K562 (cell line): ENCODE measurements around the gene MEX3D. TPM values are rescaled to one million over a fixed set of nuclear protein-coding genes. Genes with fewer than 3 reads are reported as not detected.

Source experiments
- CEBPG ChIP-seq, 3 experiments: fragments of 200-800 bp in 1 of 3; sonication (Bioruptor generic) in 1 of 3; sonication (generic) in 1 of 3; formaldehyde crosslinking in 1 of 3; IDR thresholded peaks in 2 of 3; conservative IDR thresholded peaks in 1 of 3; 2 replicates each; pipeline versions ENCODE4 v1.6.1 to v1.8.0; 2016 to 2022; ENCODE audit warnings: missing compliant biosample characterization in 2 of 3, missing genetic modification characterization in 2 of 3, mild to moderate bottlenecking in 1 of 3, missing genetic modification reagents in 1 of 3
- CREB1 ChIP-seq, 2 experiments: sonication (generic) in 1 of 2; formaldehyde crosslinking in 1 of 2; IDR thresholded peaks; 2 replicates each; pipeline versions ENCODE4 v1.6.1 to v1.8.0; 2012 to 2022; ENCODE audit warnings: inconsistent platforms in 1 of 2, mild to moderate bottlenecking in 1 of 2, missing genetic modification reagents in 1 of 2, moderate library complexity in 1 of 2
- ETV6 ChIP-seq, 3 experiments: fragments of 150-350 bp in 1 of 3; sonication (generic) in 1 of 3; formaldehyde crosslinking in 1 of 3; IDR thresholded peaks; 2 replicates each; pipeline versions ENCODE4 v1.6.1 to v1.8.0; 2014 to 2022; ENCODE audit warnings: borderline replicate concordance in 2 of 3, low read depth in 2 of 3, antibody characterized with exemption in 1 of 3, low read length in 1 of 3, mild to moderate bottlenecking in 1 of 3, missing genetic modification reagents in 1 of 3
- GATAD2A ChIP-seq: fragments of 450-650 bp; IDR thresholded peaks from 2 replicates; pipeline ENCODE4 v1.6.1; 2017
- HMGN3 ChIP-seq: IDR thresholded peaks from 2 replicates; pipeline ENCODE4 v1.6.1; 2011; ENCODE audit warnings: borderline replicate concordance, low read depth, mild to moderate bottlenecking, mixed read lengths, low read length; ENCODE audit not compliant: insufficient read length; ENCODE audit errors: extremely low read depth
- PHB2 ChIP-seq: fragments of 450-650 bp; IDR thresholded peaks from 2 replicates; pipeline ENCODE4 v1.6.1; 2017; ENCODE audit warnings: low read depth
- PRDM10 ChIP-seq: fragments of 450-650 bp; IDR thresholded peaks from 2 replicates; pipeline ENCODE4 v1.6.1; 2018; ENCODE audit not compliant: partially characterized antibody
- RB1 ChIP-seq: fragments of 450-650 bp; IDR thresholded peaks from 2 replicates; pipeline ENCODE4 v1.6.1; 2017; ENCODE audit warnings: low read depth, mild to moderate bottlenecking
- SMARCB1 ChIP-seq: IDR thresholded peaks from 2 replicates; pipeline ENCODE4 v1.6.1; 2011; ENCODE audit warnings: improper control_type of control experiment, low read depth; ENCODE audit not compliant: insufficient read length
- STAT5A ChIP-seq: IDR thresholded peaks from 2 replicates; pipeline ENCODE4 v1.6.1; 2012; ENCODE audit warnings: low read length, inconsistent platforms, borderline replicate concordance
- TBL1XR1 ChIP-seq, 2 experiments: IDR thresholded peaks; 2 replicates each; pipeline ENCODE4 v1.6.1; 2012; ENCODE audit warnings: improper control_type of control experiment in 2 of 2, low read length in 2 of 2, mild to moderate bottlenecking in 1 of 2
- ZNF398 ChIP-seq: fragments of 250-450 bp; sonication (Bioruptor Pico); IDR thresholded peaks from 2 replicates; pipeline ENCODE4 v1.8.0; 2021; ENCODE audit warnings: moderate library complexity, mild to moderate bottlenecking, inconsistent platforms
- ZNF639 ChIP-seq, 2 experiments: fragments of 200-800 bp in 1 of 2; sonication (Bioruptor generic) in 1 of 2; sonication (generic) in 1 of 2; formaldehyde crosslinking in 1 of 2; IDR thresholded peaks in 1 of 2; conservative IDR thresholded peaks in 1 of 2; 2 replicates each; pipeline versions ENCODE4 v1.5.0 to v1.6.1; 2016 to 2020; ENCODE audit warnings: missing compliant biosample characterization in 1 of 2, missing genetic modification characterization in 1 of 2, missing genetic modification reagents in 1 of 2
- ZNF75A ChIP-seq: fragments of 450-650 bp; formaldehyde crosslinking; IDR thresholded peaks from 2 replicates; pipeline ENCODE4 v1.4.0; 2020; ENCODE audit warnings: mild to moderate bottlenecking
- ZNF778 ChIP-seq: fragments of 450-650 bp; formaldehyde crosslinking; IDR thresholded peaks from 2 replicates; pipeline ENCODE4 v1.4.0; 2020; ENCODE audit warnings: mild to moderate bottlenecking, moderate library complexity
- ZNF79 ChIP-seq: fragments of 250-450 bp; sonication (Bioruptor Pico); IDR thresholded peaks from 2 replicates; pipeline ENCODE4 v1.4.0; 2020; ENCODE audit warnings: low read depth, mild to moderate bottlenecking, moderate library complexity
- polyA plus RNA-seq, 8 experiments: library from polyadenylated mRNA; depleted of rRNA in 4 of 8; stranded (reverse) in 5 of 8; unstranded in 3 of 8; fragments of >200 nt; fragmentation: Nextera tagmentation in 2 of 8; fragmentation: Illumina TruSeq in 1 of 8; extraction: Ambion mirVana in 2 of 8; extraction: Trizol in 1 of 8; gene quantifications; 2 replicates each; pipeline versions ENCODE4 v1.2.1 to v1.2.3, GENCODE V29; 2011 to 2014; ENCODE audit warnings: inconsistent platforms in 1 of 8, missing spikeins in 1 of 8
- total RNA-seq, 7 experiments: library from RNA; depleted of rRNA in 6 of 7; stranded (reverse); fragments of >200 nt in 6 of 7; fragmentation: Illumina TruSeq in 2 of 7; extraction: Trizol in 2 of 7; gene quantifications; 2 replicates each; pipeline versions ENCODE4 v1.2.1 to v1.2.3, GENCODE V29; 2011 to 2021; ENCODE audit warnings: low replicate concordance in 1 of 7
- TF ChIP-seq, protein P1 (sequence below): fragments of 450-650 bp; IDR thresholded peaks from 2 replicates; pipeline ENCODE4 v1.6.1; 2017; ENCODE audit warnings: mild to moderate bottlenecking, moderate library complexity

The MEX3D gene
- total and polyA plus RNA-seq, 9 of the 15 experiments (the other 6 are each of a cell fraction or from before 2014, with no cell fraction given) = 1.7 to 39.3 (median 5.7) TPM

- TF ChIP-seq PRDM10 = peak; percentile 9
- TF ChIP-seq ZNF79 (CRISPR knock-in tag) = no peak
- TF ChIP-seq, protein P1, sequence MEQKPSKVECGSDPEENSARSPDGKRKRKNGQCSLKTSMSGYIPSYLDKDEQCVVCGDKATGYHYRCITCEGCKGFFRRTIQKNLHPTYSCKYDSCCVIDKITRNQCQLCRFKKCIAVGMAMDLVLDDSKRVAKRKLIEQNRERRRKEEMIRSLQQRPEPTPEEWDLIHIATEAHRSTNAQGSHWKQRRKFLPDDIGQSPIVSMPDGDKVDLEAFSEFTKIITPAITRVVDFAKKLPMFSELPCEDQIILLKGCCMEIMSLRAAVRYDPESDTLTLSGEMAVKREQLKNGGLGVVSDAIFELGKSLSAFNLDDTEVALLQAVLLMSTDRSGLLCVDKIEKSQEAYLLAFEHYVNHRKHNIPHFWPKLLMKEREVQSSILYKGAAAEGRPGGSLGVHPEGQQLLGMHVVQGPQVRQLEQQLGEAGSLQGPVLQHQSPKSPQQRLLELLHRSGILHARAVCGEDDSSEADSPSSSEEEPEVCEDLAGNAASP = no peak
- no peak for TF ChIP-seq ZNF398
- TF ChIP-seq CEBPG (CRISPR knock-in tag; IDR thresholded peaks at IDR 0.05) = no peak
- no peak for TF ChIP-seq CEBPG (tag; conservative IDR thresholded peaks at IDR 0.05 in 1 of 2, IDR thresholded peaks at IDR 0.05 in 1 of 2)
- TF ChIP-seq SMARCB1 = no peak
- TF ChIP-seq ZNF639 (CRISPR knock-in tag; conservative IDR thresholded peaks at IDR 0.05 in 1 of 2, IDR thresholded peaks at IDR 0.05 in 1 of 2) = peak in 1 of 2 experiments; percentile 38; a peak in 1 of 4 replicates
- peak; percentile 90 for TF ChIP-seq CREB1 (IDR thresholded peaks at IDR 0.05)
- TF ChIP-seq CREB1 (CRISPR knock-in tag; IDR thresholded peaks at IDR 0.05) = peak; percentile 94
- TF ChIP-seq PHB2 = no peak
- peak in 1 of 2 experiments; percentile 68; a peak in 2 of 4 replicates for TF ChIP-seq TBL1XR1 (IDR thresholded peaks at IDR 0.05; ENCODE audit: low read length in 2 of 2)
- TF ChIP-seq RB1 = peak; percentile 71; the same call in 1 of the 2 replicates
- TF ChIP-seq STAT5A = no peak
- TF ChIP-seq ETV6 (IDR thresholded peaks at IDR 0.05; ENCODE audit: borderline replicate concordance in 1 of 2, low read depth in 2 of 2, low read length in 1 of 2) = no peak
- TF ChIP-seq ETV6 (CRISPR knock-in tag; IDR thresholded peaks at IDR 0.05; ENCODE audit: borderline replicate concordance) = no peak
- no peak for TF ChIP-seq ZNF75A (CRISPR knock-in tag)
- peak; percentile 66 for TF ChIP-seq HMGN3
- TF ChIP-seq ZNF778 (CRISPR knock-in tag) = no peak
- 0 out of 2 replicates have a peak, but pooled peaks have one; percentile 34 for TF ChIP-seq GATAD2A
Observed at GRCh38 chr19:1507763-1508506, 60.2 kb downstream of the MEX3D start (continued).
